Measurements from ENCODE around the gene ZNF219.
A peak's percentile ranks its signal among the peaks of the same experiment; 100 is the strongest.

ZNF219 gene

DNA sequence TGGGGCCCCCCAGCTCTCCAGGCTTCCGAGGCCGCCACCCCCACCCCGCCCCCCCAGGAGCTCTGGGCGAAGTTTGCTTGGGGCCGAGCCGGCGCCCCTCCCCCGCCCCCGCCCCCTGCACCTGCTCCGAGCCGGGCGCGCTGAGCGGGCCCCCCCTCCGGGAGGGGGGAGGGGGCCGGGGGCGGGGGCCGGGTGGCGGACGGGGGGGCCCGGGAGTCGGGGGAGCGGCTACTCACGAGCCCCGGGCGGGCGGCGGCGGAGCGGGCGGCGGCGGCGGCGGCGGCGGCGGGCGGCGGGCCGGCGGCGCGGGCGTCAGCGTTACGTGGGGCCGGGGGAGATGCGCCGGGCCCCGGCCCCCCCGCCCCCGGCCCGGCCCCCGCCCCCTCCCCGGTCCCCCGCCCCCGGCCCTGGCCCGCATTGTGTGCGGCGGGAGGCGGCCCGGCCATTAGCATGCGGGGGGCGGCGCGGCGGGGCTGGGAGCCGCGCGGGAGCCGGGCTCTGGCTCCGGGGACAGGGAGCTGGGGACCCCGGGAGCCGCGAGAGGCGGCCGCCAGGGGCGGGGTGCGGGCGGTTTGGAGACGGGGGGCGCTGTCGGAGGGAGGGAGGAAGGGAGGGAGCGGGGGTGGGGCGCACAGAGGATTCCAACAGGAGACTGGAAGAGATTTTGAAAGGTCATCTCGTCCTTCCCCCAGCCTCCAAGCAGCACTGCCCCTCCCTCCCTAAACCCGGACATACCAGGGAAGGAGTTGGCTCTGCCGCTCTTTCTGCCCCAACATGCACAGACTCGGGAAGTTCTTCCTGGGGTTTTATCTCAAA, at the start of gene ZNF219:
Gene ZNF219 (minus strand): TSS at position 580 of the 816 bp plus-strand sequence. CDS start 5,064 bp downstream, outside the sequence.
- Histone ChIP-seq H3K36me3 (ENCODE audit: control insufficient read depth, insufficient read depth, low read length) (no peaks in the 10 kb centered on the region), H3K79me2 (peaks cover 21% of the 10 kb centered on the region), H3K4me3 (ENCODE audit: low read depth, low read length) (peak within 1 kb of the TSS; percentile 82), H3K4me2 (ENCODE audit: low read length) (peak within 1 kb of the TSS; percentile 81), H3K9me3 (ENCODE audit: control insufficient read depth, low read length) (no peaks in the 10 kb centered on the region), H3K9ac (peak within 1 kb of the TSS; percentile 69), H2AFZ (peak within 1 kb of the TSS; percentile 65), H3K4me1 (peaks cover 50% of the 10 kb centered on the region), H3K27ac (peak within 1 kb of the TSS; percentile 95), H3K27me3 (ENCODE audit: control insufficient read depth, insufficient read depth, low read length) (no peaks in the 10 kb centered on the region)
- TF ChIP-seq, protein P1, sequence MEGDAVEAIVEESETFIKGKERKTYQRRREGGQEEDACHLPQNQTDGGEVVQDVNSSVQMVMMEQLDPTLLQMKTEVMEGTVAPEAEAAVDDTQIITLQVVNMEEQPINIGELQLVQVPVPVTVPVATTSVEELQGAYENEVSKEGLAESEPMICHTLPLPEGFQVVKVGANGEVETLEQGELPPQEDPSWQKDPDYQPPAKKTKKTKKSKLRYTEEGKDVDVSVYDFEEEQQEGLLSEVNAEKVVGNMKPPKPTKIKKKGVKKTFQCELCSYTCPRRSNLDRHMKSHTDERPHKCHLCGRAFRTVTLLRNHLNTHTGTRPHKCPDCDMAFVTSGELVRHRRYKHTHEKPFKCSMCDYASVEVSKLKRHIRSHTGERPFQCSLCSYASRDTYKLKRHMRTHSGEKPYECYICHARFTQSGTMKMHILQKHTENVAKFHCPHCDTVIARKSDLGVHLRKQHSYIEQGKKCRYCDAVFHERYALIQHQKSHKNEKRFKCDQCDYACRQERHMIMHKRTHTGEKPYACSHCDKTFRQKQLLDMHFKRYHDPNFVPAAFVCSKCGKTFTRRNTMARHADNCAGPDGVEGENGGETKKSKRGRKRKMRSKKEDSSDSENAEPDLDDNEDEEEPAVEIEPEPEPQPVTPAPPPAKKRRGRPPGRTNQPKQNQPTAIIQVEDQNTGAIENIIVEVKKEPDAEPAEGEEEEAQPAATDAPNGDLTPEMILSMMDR (IDR thresholded peaks at IDR 0.05), result no peak

DNA sequence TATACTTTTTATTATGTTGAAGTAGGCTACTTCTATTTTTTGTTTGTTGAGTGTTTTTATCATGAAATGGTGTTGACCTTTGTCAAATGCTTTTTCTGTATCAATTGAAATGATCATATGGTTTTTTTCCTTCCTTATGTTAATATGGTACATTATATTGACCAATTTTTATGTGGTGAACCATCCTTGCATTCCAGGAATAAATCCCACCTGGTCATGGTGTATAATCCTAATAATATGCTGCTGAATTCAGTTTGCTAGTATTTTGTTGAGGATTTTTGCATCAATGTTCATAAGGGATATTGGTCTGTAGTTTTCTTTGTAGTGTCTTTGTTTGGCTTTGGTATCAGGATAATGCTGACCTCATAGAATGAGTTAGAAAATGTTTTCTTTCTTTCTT, 47.0 kb upstream of the ZNF219 start:
- no peak overlapping the region for H3K9ac ChIP-seq
- no peak overlapping the region for H3K27ac ChIP-seq
- H3K27me3 ChIP-seq (ENCODE audit: control insufficient read depth, insufficient read depth, low read length), result no peaks in the 10 kb centered on the region
- H3K79me2 ChIP-seq, result no peaks in the 10 kb centered on the region
- H3K36me3 ChIP-seq (ENCODE audit: control insufficient read depth, insufficient read depth, low read length), result no peaks in the 10 kb centered on the region
- no peak overlapping the region for H2AFZ ChIP-seq
- H3K4me3 ChIP-seq (ENCODE audit: low read depth, low read length), result no peak overlapping the region
- H3K4me1 ChIP-seq, result no peaks in the 10 kb centered on the region
- TF ChIP-seq, protein P1 (IDR thresholded peaks at IDR 0.05), result no peak
- no peak overlapping the region for H3K4me2 ChIP-seq (ENCODE audit: low read length)
- H3K9me3 ChIP-seq (ENCODE audit: control insufficient read depth, low read length), result no peaks in the 10 kb centered on the region

DNA sequence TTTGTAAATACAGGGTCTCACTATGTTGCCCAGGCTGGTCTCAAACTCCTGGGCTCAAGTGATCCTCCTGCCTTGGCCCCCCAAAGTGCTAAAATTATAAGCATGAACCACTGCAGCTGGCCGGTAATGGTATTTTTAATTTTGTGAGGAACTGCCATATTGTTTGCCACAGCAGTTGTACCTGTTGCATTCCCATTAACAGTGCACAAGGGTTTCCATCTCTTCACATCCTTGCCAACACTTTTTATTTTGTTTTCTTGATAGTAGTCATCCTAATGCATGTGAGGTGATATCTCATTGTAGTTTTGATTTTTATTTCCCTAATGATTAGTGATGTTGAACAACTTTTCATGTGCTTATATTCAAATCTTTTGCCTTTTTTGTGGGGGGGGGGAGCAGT, 43.9 kb upstream of the ZNF219 start:
- TF ChIP-seq, protein P1 (IDR thresholded peaks at IDR 0.05), result no peak
- Histone ChIP-seq H2AFZ (no peak overlapping the region), H3K4me3 (ENCODE audit: low read depth, low read length) (no peak overlapping the region), H3K9me3 (ENCODE audit: control insufficient read depth, low read length) (no peaks in the 10 kb centered on the region), H3K27ac (no peak overlapping the region), H3K9ac (no peak overlapping the region), H3K27me3 (ENCODE audit: control insufficient read depth, insufficient read depth, low read length) (no peaks in the 10 kb centered on the region), H3K36me3 (ENCODE audit: control insufficient read depth, insufficient read depth, low read length) (no peaks in the 10 kb centered on the region), H3K79me2 (no peaks in the 10 kb centered on the region), H3K4me2 (ENCODE audit: low read length) (no peak overlapping the region), H3K4me1 (no peaks in the 10 kb centered on the region)

DNA sequence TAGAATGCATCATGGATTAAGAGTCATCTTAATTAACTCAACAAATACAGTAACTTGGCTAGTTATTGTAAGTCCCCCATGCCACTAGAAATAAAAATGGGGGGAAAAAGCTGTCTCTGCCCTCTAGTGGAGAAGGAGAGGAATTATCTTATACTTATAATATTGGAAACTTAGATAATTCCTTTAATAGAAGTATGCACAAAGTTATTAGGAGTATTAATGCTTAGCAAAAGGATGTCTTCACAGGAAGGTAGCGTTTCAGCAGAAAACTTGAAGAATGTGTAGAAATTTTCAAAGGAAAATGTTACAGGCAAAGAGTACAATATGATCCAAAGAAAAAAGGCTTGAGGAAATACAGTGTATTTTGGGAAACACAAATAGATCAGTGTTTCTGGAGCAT, 37.6 kb upstream of the ZNF219 start:
- Histone ChIP-seq H3K4me1 (no peaks in the 10 kb centered on the region), H3K4me3 (ENCODE audit: low read depth, low read length) (peak overlapping the region; percentile 9), H2AFZ (no peak overlapping the region), H3K27me3 (ENCODE audit: control insufficient read depth, insufficient read depth, low read length) (no peaks in the 10 kb centered on the region), H3K9me3 (ENCODE audit: control insufficient read depth, low read length) (no peaks in the 10 kb centered on the region), H3K27ac (no peak overlapping the region), H3K36me3 (ENCODE audit: control insufficient read depth, insufficient read depth, low read length) (no peaks in the 10 kb centered on the region), H3K9ac (no peak overlapping the region), H3K79me2 (no peaks in the 10 kb centered on the region), H3K4me2 (ENCODE audit: low read length) (no peak overlapping the region)
- TF ChIP-seq, protein P1 (IDR thresholded peaks at IDR 0.05), result peak; percentile 71

DNA sequence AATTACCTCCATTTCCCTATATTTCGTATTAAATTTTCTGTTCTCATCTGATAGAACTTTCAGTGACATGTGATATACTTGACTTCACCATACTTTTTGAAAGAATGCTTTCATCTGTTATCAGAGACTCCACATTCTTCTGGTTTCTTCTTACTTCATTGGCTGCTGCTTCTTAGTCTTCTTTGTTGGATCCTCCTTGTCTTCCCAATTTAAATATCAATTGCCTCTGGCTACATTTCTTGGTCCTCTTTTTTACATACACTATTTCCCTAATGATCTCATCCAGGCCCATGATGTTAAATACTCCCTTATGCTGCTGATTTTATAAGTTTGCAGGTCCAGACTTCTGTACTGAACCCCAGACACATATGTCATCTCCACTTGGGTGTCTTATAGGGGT, 35.4 kb upstream of the ZNF219 start:
- Histone ChIP-seq H3K27me3 (ENCODE audit: control insufficient read depth, insufficient read depth, low read length) (no peaks in the 10 kb centered on the region), H3K27ac (no peak overlapping the region), H3K4me2 (ENCODE audit: low read length) (no peak overlapping the region), H3K9ac (no peak overlapping the region), H2AFZ (no peak overlapping the region), H3K4me3 (ENCODE audit: low read depth, low read length) (no peak overlapping the region), H3K36me3 (ENCODE audit: control insufficient read depth, insufficient read depth, low read length) (no peaks in the 10 kb centered on the region), H3K4me1 (no peaks in the 10 kb centered on the region), H3K9me3 (ENCODE audit: control insufficient read depth, low read length) (no peaks in the 10 kb centered on the region), H3K79me2 (no peaks in the 10 kb centered on the region)
- TF ChIP-seq, protein P1 (IDR thresholded peaks at IDR 0.05), result no peak
